Gastroesophageal sphincter (tissue), 4 donors: ENCODE data around the gene FCN3. TPM values are rescaled to one million over a fixed set of nuclear protein-coding genes. Genes with fewer than 3 reads are reported as not detected.
A peak's percentile ranks its signal among the peaks of the same experiment; 100 is the strongest.

Experiments
- ATAC-seq: fragments of 150-250 bp; one replicate; pipeline ENCODE4 v1.9.1; 2016; ENCODE audit warnings: mild to moderate bottlenecking, moderate library complexity
- H3K27ac ChIP-seq, 4 donors: fragments of 200-600 bp; sonication (generic) in 3 of 4; 1 replicate in 3 of 4; 2 replicates in 1 of 4; pipeline ENCODE4 v1.5.1; 2016 to 2019
- H3K27me3 ChIP-seq: fragments of 200-600 bp; sonication (generic); one replicate; pipeline ENCODE4 v1.5.1; 2019
- H3K36me3 ChIP-seq, 2 donors: fragments of 200-600 bp; sonication (generic); one replicate each; pipeline ENCODE4 v1.5.1; 2019; ENCODE audit warnings: control low read depth in 1 of 2
- H3K4me1 ChIP-seq, 3 donors: fragments of 200-600 bp; sonication (generic); 1 replicate in 2 of 3; 2 replicates in 1 of 3; pipeline ENCODE4 v1.5.1; 2016 to 2019; ENCODE audit warnings: control low read depth in 2 of 3
- H3K4me3 ChIP-seq, 2 donors: fragments of 200-600 bp; sonication (generic); one replicate each; pipeline ENCODE4 v1.5.1; 2019; ENCODE audit warnings: mild to moderate bottlenecking in 1 of 2, moderate library complexity in 1 of 2
- H3K9me3 ChIP-seq, 3 donors: fragments of 200-600 bp; sonication (generic); one replicate each; pipeline ENCODE4 v1.5.1; 2017 to 2019; ENCODE audit warnings: control low read depth in 2 of 3
- CTCF ChIP-seq, 4 experiments: fragments of 200-600 bp in 2 of 4; fragments of 450-650 bp in 2 of 4; sonication (generic) in 1 of 4; IDR thresholded peaks; one replicate each; pipeline ENCODE4 v1.5.1; 2017 to 2019; ENCODE audit warnings: antibody characterized with exemption in 4 of 4, mild to moderate bottlenecking in 2 of 4, moderate library complexity in 2 of 4
- EP300 ChIP-seq: sonication (generic); formaldehyde crosslinking; IDR thresholded peaks from one replicate; pipeline ENCODE4 v1.6.1; 2017; ENCODE audit warnings: antibody characterized with exemption, mild to moderate bottlenecking
- POLR2A ChIP-seq, 2 donors: fragments of 450-650 bp; IDR thresholded peaks; one replicate each; pipeline ENCODE4 v1.6.1; 2017; ENCODE audit warnings: antibody characterized with exemption in 2 of 2, mild to moderate bottlenecking in 2 of 2, moderate library complexity in 1 of 2
- POLR2AphosphoS5 ChIP-seq: sonication (generic); formaldehyde crosslinking; IDR thresholded peaks from one replicate; pipeline ENCODE4 v1.6.1; 2017; ENCODE audit warnings: antibody characterized with exemption
- WGBS, 2 donors: methylation state at CpG; one replicate each; pipeline ENCODE4 v1.1.5; 2018; ENCODE audit warnings: low coverage in 1 of 2; 5-methylcytosine and 5-hydroxymethylcytosine counted together
- total RNA-seq, 4 donors: library from RNA; depleted of rRNA; stranded (reverse); fragments of >200 nt; gene quantifications; one replicate each; pipeline ENCODE4 v1.1.0, GENCODE V29; 2016

FCN3 gene
- total RNA-seq, 4 donors from 2014 or later, result 4.6 to 11.5 (median 6.3) TPM

GRCh38 chr1:27403931-27404330 is 29.3 kb upstream of the FCN3 start:
- no peak overlapping the region for H3K4me3 ChIP-seq
- ATAC-seq, result no peak
- TF ChIP-seq CTCF (IDR thresholded peaks at IDR 0.05), result no peak
- TF ChIP-seq POLR2A (IDR thresholded peaks at IDR 0.05), result no peak
- TF ChIP-seq POLR2AphosphoS5, result no peak
- TF ChIP-seq EP300, result no peak
- no peaks in the 10 kb centered on the region for H3K9me3 ChIP-seq
- H3K36me3 ChIP-seq, result peaks cover 0 to 30% of the 10 kb centered on the region in 2 donors
- H3K27ac ChIP-seq, result peak overlapping the region in 3 of 4 donors; percentile 81 to 86 (median 85)
- peaks cover 3 to 83% (median 50%) of the 10 kb centered on the region in 3 donors for H3K4me1 ChIP-seq
- no peaks in the 10 kb centered on the region for H3K27me3 ChIP-seq

GRCh38 chr1:27403065-27403726 is 28.6 kb upstream of the FCN3 start:
- Histone ChIP-seq H3K4me3 (peak overlapping the region in 1 of 2 donors; percentile 18), H3K36me3 (peaks cover 0 to 23% of the 10 kb centered on the region in 2 donors)
- ATAC-seq, result peak; percentile 62

GRCh38 chr1:27402349-27402754 is 27.7 kb upstream of the FCN3 start:
- WGBS, 2 donors, result 15% methylated on average over 5 of the region's 8 CpGs; no CpG with 5 or more reads in 1 of the 2 donors
- TF ChIP-seq CTCF (IDR thresholded peaks at IDR 0.05), result peak in 3 of 4 experiments; percentile 65 to 84 (median 65)
- no peak for TF ChIP-seq EP300
- TF ChIP-seq POLR2A (IDR thresholded peaks at IDR 0.05), result no peak
- TF ChIP-seq POLR2AphosphoS5, result peak; percentile 64
- Histone ChIP-seq H3K27ac (peak overlapping the region; percentile 60 to 86 (median 83)), H3K9me3 (no peaks in the 10 kb centered on the region), H3K4me3 (no peak overlapping the region), H3K4me1 (peaks cover 3 to 92% (median 50%) of the 10 kb centered on the region in 3 donors), H3K36me3 (peaks cover 0 to 15% of the 10 kb centered on the region in 2 donors), H3K27me3 (no peaks in the 10 kb centered on the region)
- ATAC-seq, result peak; percentile 67

More at GRCh38 chr1:27403065-27403726, 28.6 kb upstream of the FCN3 start:
- Histone ChIP-seq H3K27me3 (no peaks in the 10 kb centered on the region), H3K4me1 (peaks cover 3 to 89% (median 50%) of the 10 kb centered on the region in 3 donors), H3K9me3 (no peaks in the 10 kb centered on the region), H3K27ac (peak overlapping the region; percentile 60 to 86 (median 83))
- TF ChIP-seq POLR2AphosphoS5, result no peak
- WGBS, 2 donors, result 33 to 40% methylated on average over 1 of the region's 24 CpGs

GRCh38 chr1:27400963-27401341 is 26.3 kb upstream of the FCN3 start:
- H3K27ac ChIP-seq, result peak overlapping the region in 1 of 4 donors; percentile 81
- H3K27me3 ChIP-seq, result no peaks in the 10 kb centered on the region
- TF ChIP-seq POLR2AphosphoS5 (no peak), EP300 (no peak), POLR2A (IDR thresholded peaks at IDR 0.05) (no peak), CTCF (IDR thresholded peaks at IDR 0.05) (no peak)
- no peaks in the 10 kb centered on the region for H3K9me3 ChIP-seq
- WGBS, 2 donors, result 61 to 92% methylated on average over 2 to 4 of the region's 5 CpGs
- ATAC-seq, result no peak
- H3K4me1 ChIP-seq, result peaks cover 3 to 90% (median 41%) of the 10 kb centered on the region in 3 donors
- H3K36me3 ChIP-seq, result peaks cover 0 to under 1% of the 10 kb centered on the region in 2 donors
- H3K4me3 ChIP-seq, result no peak overlapping the region

- no peak for ATAC-seq
- Histone ChIP-seq H3K27me3 (no peaks in the 10 kb centered on the region), H3K4me3 (no peak overlapping the region), H3K9me3 (no peaks in the 10 kb centered on the region), H3K4me1 (peaks cover 3 to 89% (median 35%) of the 10 kb centered on the region in 3 donors), H3K27ac (no peak overlapping the region), H3K36me3 (no peaks in the 10 kb centered on the region)
- TF ChIP-seq POLR2AphosphoS5 (no peak), CTCF (IDR thresholded peaks at IDR 0.05) (no peak), EP300 (no peak), POLR2A (IDR thresholded peaks at IDR 0.05) (no peak)
- WGBS, 2 donors, result 40 to 46% methylated on average over 5 to 9 of the region's 13 CpGs
Observed at GRCh38 chr1:27400082-27400962, 25.7 kb upstream of the FCN3 start.
